GM23338 (cell line): ENCODE results near the gene SMIM14.

Experiments
- CREB1 ChIP-seq: fragments of 250-450 bp; sonication (Bioruptor Pico); IDR thresholded peaks from 2 replicates; pipeline ENCODE4 v1.5.0; 2020; ENCODE audit warnings: low read depth, mild to moderate bottlenecking, moderate library complexity
- CTCF ChIP-seq, 2 experiments: fragments of 200-600 bp in 1 of 2; sonication (generic) in 1 of 2; conservative IDR thresholded peaks; 2 replicates each; pipeline versions ENCODE4 v1.5.1 to v1.6.1; 2016 to 2017; ENCODE audit warnings: antibody characterized with exemption in 2 of 2, low read depth in 2 of 2, mild to moderate bottlenecking in 2 of 2, moderate library complexity in 1 of 2
- EZH2 ChIP-seq: fragments of 200-600 bp; sonication (generic); IDR thresholded peaks from one replicate; pipeline ENCODE4 v1.8.0; 2017; ENCODE audit warnings: antibody characterized with exemption, mild to moderate bottlenecking, low read depth; ENCODE audit not compliant: unreplicated experiment
- EZH2phosphoT487 ChIP-seq: fragments of 200-600 bp; sonication (generic); IDR thresholded peaks from one replicate; pipeline ENCODE4 v1.8.1; 2018; ENCODE audit warnings: antibody characterized with exemption; ENCODE audit not compliant: unreplicated experiment
- NANOG ChIP-seq: IDR thresholded peaks from 2 replicates; pipeline ENCODE4 v1.6.1; 2016; ENCODE audit warnings: antibody characterized with exemption, borderline replicate concordance
- POLR2AphosphoS5 ChIP-seq: IDR thresholded peaks from 2 replicates; pipeline ENCODE4 v1.6.1; 2016; ENCODE audit warnings: antibody characterized with exemption, low read depth
- STAT1 ChIP-seq: IDR thresholded peaks from one replicate; pipeline ENCODE4 v1.6.1; 2016; ENCODE audit warnings: antibody characterized with exemption; ENCODE audit not compliant: unreplicated experiment

- TF ChIP-seq CREB1 (CRISPR knock-in tag) (no peak), EZH2phosphoT487 (no peak), POLR2AphosphoS5 (no peak), CTCF (conservative IDR thresholded peaks at IDR 0.05; ENCODE audit: low read depth in 2 of 2) (no peak), EZH2 (no peak), STAT1 (no peak), NANOG (no peak)
Measured at GRCh38 chr4:39660045-39660444, 21.4 kb upstream of the SMIM14 start.
